HG03432 (cell line): Measurements from ENCODE around the gene PAPPA.

ENCODE experiments used
- ATAC-seq: cut with Tn5 transposase; IDR thresholded peaks from one replicate; pipeline ENCODE4 v1.9.1; 2021; ENCODE audit warnings: mild to moderate bottlenecking, moderate library complexity; ENCODE audit not compliant: unreplicated experiment

PAPPA gene

GRCh38 chr9:116404228-116404627, 250.6 kb downstream of the PAPPA start:
- ATAC-seq, result no peak

GRCh38 chr9:116405321-116405720, 251.7 kb downstream of the PAPPA start:
- ATAC-seq, result no peak

GRCh38 chr9:116406469-116406868, 252.9 kb downstream of the PAPPA start:
- no peak for ATAC-seq

- no peak for ATAC-seq
Measured at GRCh38 chr9:116409129-116409528, 255.5 kb downstream of the PAPPA start.

GRCh38 chr9:116409638-116410037, 256.0 kb downstream of the PAPPA start:
- ATAC-seq, result no peak

GRCh38 chr9:116411506-116411905, 257.9 kb downstream of the PAPPA start:
- no peak for ATAC-seq

GRCh38 chr9:116414374-116414773, 260.8 kb downstream of the PAPPA start:
- no peak for ATAC-seq

GRCh38 chr9:116416421-116416820, 262.8 kb downstream of the PAPPA start:
- ATAC-seq, result no peak

GRCh38 chr9:116417464-116417863, 263.9 kb downstream of the PAPPA start:
- ATAC-seq, result no peak

GRCh38 chr9:116419181-116419580, 265.6 kb downstream of the PAPPA start:
- ATAC-seq, result no peak

GRCh38 chr9:116420993-116421538, 267.5 kb downstream of the PAPPA start:
- no peak for ATAC-seq

- ATAC-seq, result no peak
Measured at GRCh38 chr9:116422119-116422979, 268.8 kb downstream of the PAPPA start.

- ATAC-seq, result no peak
Measured at GRCh38 chr9:116423149-116423548, 269.6 kb downstream of the PAPPA start.

GRCh38 chr9:116425244-116425643, 271.7 kb downstream of the PAPPA start:
- ATAC-seq, result no peak

GRCh38 chr9:116430849-116431248, 277.3 kb downstream of the PAPPA start:
- ATAC-seq, result no peak

- ATAC-seq, result no peak
Measured at GRCh38 chr9:116432051-116432450, 278.5 kb downstream of the PAPPA start.

- no peak for ATAC-seq
Measured at GRCh38 chr9:116434314-116434713, 280.7 kb downstream of the PAPPA start.

- ATAC-seq, result no peak
Measured at GRCh38 chr9:116435706-116436105, 282.1 kb downstream of the PAPPA start.

GRCh38 chr9:116436121-116436520, 282.5 kb downstream of the PAPPA start:
- ATAC-seq, result no peak

- no peak for ATAC-seq
Measured at GRCh38 chr9:116437411-116438370, 284.1 kb downstream of the PAPPA start.

- no peak for ATAC-seq
Measured at GRCh38 chr9:116442528-116442927, 288.9 kb downstream of the PAPPA start.
